Muscle of leg (tissue), 11 donors: ENCODE data around the gene PKP3. TPM values are rescaled to one million over a fixed set of nuclear protein-coding genes. Genes with fewer than 3 reads are reported as not detected.

Experiments
- DNase-seq: peaks from one replicate; pipeline ENCODE4 v3.0.0; 2013
- H3K27ac ChIP-seq: one replicate; pipeline ENCODE4 v1.5.1; 2013; ENCODE audit warnings: mild to moderate bottlenecking, low read length, control low read depth
- H3K27me3 ChIP-seq: one replicate; pipeline ENCODE4 v1.6.1; 2013; ENCODE audit warnings: low read length; ENCODE audit not compliant: control insufficient read depth, insufficient read depth
- H3K36me3 ChIP-seq: one replicate; pipeline ENCODE4 v1.6.1; 2013; ENCODE audit warnings: low read length; ENCODE audit not compliant: control insufficient read depth, insufficient read depth
- H3K4me1 ChIP-seq: one replicate; pipeline ENCODE4 v1.6.1; 2013; ENCODE audit warnings: low read length; ENCODE audit not compliant: control insufficient read depth, insufficient read depth
- H3K4me3 ChIP-seq: one replicate; pipeline ENCODE4 v1.5.1; 2013; ENCODE audit warnings: low read length, control low read depth
- H3K9me3 ChIP-seq: replicated peaks from 2 replicates; pipeline ENCODE4 v1.6.1; 2013; ENCODE audit warnings: low read depth, low read length; ENCODE audit not compliant: control insufficient read depth
- WGBS: methylation state at CpG from one replicate; pipeline ENCODE4 v1.1.5; 2013; ENCODE audit warnings: missing lambda C conversion rate; ENCODE audit not compliant: insufficient coverage; 5-methylcytosine and 5-hydroxymethylcytosine counted together
- polyA plus RNA-seq, 8 donors: library from polyadenylated mRNA; unstranded; fragments of 120-200 nt; gene quantifications; one replicate each; pipeline versions ENCODE4 v1.2.1 to v1.2.3, GENCODE V29; 2013; ENCODE audit warnings: inconsistent platforms in 1 of 8, low replicate concordance in 1 of 8; ENCODE audit not compliant: insufficient read length in 8 of 8, insufficient read depth in 1 of 8
- total RNA-seq: library from RNA; stranded (reverse); fragments of 120-200 nt; gene quantifications from one replicate; pipeline ENCODE4 v1.2.4, GENCODE V29; 2013

The PKP3 gene
- total and polyA plus RNA-seq, 9 donors: 0.13 to 10.5 (median 0.53) TPM

DNA sequence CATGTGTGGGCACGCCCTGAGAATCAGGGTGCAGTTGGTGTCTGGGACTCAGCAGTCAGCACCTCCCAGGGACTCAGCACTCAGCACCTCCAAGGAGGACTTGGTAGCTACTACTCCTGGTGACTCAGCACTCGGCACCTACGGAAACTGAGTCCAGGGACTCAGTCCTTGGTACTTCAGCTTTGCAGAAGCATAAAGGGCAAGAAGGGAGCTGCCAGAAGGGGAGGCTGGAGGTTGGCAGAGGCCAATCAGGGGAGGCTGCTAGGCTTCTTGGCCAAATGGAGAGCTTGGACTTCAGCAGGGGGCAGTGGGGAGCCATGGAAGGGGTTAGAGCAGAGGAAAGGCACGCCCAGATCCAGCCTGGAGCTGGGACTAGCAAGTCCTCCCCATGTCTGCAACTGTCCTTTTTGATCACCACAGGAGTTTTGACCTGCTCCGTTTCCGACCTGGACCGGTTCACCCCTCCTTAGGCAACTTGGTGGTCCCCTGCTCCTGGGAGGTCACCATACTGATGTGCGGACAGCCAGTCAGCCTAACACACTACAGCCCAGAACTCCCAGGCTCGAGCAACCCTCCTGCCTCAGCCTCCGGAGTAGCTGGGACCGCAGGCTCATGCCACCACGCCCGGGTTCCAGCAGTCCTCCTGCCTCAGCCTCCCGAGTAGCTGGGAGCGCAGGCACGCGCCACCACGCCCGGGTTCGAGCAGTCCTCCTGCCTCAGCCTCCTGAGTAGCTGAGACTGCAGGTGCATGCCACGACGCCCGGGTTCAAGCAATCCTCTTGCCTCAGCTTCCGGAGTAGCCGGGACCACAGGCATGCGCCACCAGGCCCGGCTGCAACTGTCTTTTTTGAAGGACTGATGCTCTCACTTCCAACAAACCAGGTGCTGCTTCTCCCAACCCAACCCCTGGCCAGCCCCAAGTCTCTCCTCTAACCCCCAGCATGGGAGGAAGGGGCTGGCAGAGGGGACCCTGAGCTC lies 46.3 kb downstream of the PKP3 start:
- Histone ChIP-seq H3K9me3 (no peaks in the 10 kb centered on the region), H3K4me1 (peaks cover 23% of the 10 kb centered on the region), H3K36me3 (no peaks in the 10 kb centered on the region), H3K27ac (no peak overlapping the region), H3K27me3 (peaks cover 22% of the 10 kb centered on the region), H3K4me3 (no peak overlapping the region)
- WGBS: 86% methylated on average over 24 of the region's 27 CpGs
- no peak for DNase-seq

DNA sequence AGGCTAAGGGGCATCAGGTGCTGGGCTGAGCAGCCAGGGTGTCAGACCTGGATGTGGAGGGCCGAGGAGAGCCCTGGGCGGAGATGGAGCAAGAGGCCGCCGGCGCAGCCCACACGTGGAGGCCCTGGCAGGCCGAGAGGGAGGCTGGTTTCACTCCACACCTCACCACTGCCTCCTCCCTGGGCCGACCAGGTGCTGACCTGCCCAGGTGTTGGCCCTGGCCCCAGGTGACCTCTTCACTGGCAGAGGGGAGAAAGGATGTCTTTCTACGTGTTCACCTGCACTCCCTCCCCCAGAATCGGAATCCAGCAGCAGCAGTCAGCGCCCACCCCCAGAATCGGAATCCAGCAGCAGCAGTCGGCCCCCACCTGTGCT lies 47.0 kb downstream of the PKP3 start:
- DNase-seq: no peak
- Histone ChIP-seq H3K4me3 (no peak overlapping the region), H3K27me3 (peaks cover 22% of the 10 kb centered on the region), H3K36me3 (no peaks in the 10 kb centered on the region), H3K27ac (no peak overlapping the region), H3K9me3 (no peaks in the 10 kb centered on the region), H3K4me1 (peaks cover 28% of the 10 kb centered on the region)
- WGBS: 29% methylated on average over 5 of the region's 13 CpGs

DNA sequence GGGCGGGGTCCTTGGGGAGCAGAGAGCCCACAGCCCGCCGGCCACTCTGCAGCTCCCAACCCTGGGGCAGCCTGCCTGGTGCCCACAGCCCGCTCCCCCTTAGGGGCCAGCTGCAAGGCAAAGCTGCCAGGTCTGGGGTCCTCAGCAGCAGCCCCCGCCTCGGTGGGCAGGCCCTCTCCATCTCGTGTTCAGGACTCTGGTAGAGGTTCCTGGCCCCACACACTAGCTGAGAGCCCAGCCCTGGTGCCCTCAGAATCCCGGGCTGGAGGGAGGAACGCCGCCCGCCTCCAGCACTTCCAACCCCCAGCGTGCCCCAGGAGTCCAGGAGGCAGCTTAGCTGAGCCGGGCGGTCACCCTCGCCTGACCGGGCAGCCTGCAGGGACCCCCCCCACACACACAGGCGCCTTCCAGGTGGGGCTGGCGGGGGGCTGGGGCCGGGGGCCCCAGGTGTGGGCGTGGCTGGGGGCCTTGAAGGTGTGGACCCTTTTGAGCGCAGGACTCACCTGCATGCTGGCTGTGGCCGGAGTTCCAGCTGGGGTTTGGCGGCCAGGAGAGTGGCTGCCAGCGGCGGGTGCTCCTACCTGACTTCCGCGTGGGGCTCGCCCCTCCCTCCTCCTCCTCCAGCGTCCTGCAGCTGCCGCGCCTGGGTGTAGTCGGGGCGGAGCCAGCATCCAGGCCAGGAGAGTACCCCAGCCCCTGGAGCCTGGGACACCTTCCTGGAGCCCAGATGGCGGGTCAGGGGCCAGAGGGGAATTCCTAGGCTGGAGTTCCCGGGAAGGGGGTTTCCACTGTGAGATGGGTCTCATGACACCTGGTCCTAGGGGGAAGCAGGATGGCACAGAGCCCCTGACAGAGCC lies 47.6 kb downstream of the PKP3 start, which contains the start of gene ANO9:
ANO9 (minus strand) TSS at position 594 of the 857 bp plus-strand sequence; CDS start at position 509, 85 bp downstream.
- H3K9me3 ChIP-seq: no peaks in the 10 kb centered on the region
- no peak for DNase-seq
- peaks cover 22% of the 10 kb centered on the region for H3K27me3 ChIP-seq
- no peak within 1 kb of the TSS for H3K4me3 ChIP-seq
- peaks cover 34% of the 10 kb centered on the region for H3K4me1 ChIP-seq
- H3K27ac ChIP-seq: no peak within 1 kb of the TSS
- no peaks in the 10 kb centered on the region for H3K36me3 ChIP-seq
- WGBS: 11% methylated on average over 15 of the region's 35 CpGs

DNA sequence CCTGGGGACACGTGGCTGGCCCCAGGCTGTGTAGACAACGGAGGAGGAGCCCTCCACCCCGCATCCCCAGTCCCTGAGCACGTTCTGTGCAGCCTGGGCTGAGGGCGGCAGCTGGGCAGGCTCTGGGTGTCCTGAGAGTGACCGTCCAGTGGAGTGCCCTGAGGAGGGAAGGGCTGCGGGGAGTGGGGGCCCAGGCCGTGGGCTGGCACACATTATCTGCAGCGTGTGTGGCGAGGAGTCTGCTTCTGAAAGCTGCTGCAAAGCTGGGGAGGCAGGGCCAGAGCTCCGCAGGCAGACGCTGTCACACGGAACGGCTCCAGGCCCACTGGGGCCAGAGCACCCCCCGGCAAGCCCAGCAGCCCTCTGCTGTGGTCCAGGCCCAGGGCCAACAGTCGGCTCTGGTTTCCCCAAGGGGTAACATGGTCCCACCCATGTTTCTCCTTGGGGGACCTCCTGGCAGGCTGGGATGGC lies 48.6 kb downstream of the PKP3 start:
- H3K27me3 ChIP-seq: peaks cover 19% of the 10 kb centered on the region
- H3K9me3 ChIP-seq: no peaks in the 10 kb centered on the region
- H3K27ac ChIP-seq: no peak overlapping the region
- no peaks in the 10 kb centered on the region for H3K36me3 ChIP-seq
- no peak overlapping the region for H3K4me3 ChIP-seq
- H3K4me1 ChIP-seq: peaks cover 37% of the 10 kb centered on the region
- no peak for DNase-seq
- 33% methylated on average over 13 of the region's 16 CpGs for WGBS

DNA sequence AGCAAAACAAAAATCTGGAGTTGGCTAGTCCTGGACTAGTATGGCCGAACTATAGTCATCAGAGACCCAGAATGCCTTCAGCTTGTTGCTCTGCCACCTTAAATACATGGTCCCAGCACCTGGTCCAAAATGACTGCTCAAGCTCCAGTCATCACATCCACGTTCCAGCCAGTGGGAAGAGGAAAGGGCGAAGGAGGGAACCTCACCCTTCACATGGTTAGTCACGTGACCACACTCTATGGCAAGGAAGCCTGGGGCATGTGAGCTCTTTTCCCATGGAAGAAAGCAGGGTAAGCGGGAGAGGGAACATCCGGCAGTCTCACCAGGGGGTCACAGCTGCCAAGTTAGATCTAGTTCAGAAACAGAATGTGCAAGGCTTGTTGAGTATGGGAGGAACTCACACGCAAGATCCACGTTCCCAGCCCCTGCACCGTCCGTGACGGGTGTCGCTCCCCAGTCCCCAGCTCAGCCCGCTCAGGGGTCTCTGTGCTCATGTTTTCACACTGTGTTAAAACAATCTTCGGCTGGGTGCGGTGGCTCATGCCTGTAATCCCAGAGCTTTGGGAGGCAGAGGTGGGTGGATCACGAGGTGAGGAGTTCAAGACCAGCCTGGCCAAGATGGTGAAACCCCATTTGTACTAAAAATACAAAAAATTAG lies 49.7 kb downstream of the PKP3 start:
- H3K4me3 ChIP-seq: no peak overlapping the region
- DNase-seq: peak; percentile 50
- H3K36me3 ChIP-seq: no peaks in the 10 kb centered on the region
- peaks cover 43% of the 10 kb centered on the region for H3K4me1 ChIP-seq
- H3K9me3 ChIP-seq: no peaks in the 10 kb centered on the region
- no peak overlapping the region for H3K27ac ChIP-seq
- H3K27me3 ChIP-seq: peaks cover 19% of the 10 kb centered on the region
- 74% methylated on average over 9 of the region's 16 CpGs for WGBS

DNA sequence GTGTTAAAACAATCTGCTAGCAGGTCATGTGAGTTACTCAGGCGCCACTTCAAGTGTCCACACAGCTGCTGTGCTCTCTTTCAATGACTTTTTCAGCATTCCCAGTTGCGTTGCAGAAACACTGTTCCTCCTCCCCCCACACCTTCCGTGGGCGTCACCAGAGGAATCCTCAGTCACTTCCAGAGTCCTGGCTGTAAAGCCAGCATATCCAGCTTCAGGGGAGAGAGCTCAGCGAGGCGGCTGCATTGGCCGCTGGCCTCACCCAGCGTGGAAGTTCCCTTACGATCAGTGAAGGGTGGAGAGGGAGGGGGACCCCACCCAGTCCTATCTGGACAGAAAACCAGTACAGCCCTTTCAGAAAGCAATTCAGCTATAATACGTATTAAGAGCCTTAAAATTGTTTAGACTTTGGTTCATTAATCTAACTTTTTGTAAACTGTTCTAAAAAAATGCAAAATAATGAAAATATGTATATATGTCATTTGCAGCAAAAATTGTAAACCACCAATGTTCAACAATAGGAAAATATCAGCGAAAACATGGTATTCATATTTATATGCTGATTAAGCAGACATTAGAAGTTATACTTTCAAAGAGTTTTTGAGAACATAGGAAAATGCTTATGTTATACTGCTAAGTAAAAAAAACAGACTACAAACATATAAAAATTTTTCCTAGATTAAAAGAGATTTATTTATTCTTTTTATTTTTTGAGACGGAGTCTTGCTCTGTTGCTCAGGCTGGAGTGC lies 50.6 kb downstream of the PKP3 start:
- Histone ChIP-seq H3K27me3 (peaks cover 19% of the 10 kb centered on the region), H3K36me3 (no peaks in the 10 kb centered on the region), H3K4me1 (peaks cover 45% of the 10 kb centered on the region), H3K4me3 (no peak overlapping the region), H3K9me3 (no peaks in the 10 kb centered on the region), H3K27ac (peak overlapping the region; percentile 20)
- WGBS: 6% methylated on average over 5 of the region's 12 CpGs
- peak; percentile 82 for DNase-seq

DNA sequence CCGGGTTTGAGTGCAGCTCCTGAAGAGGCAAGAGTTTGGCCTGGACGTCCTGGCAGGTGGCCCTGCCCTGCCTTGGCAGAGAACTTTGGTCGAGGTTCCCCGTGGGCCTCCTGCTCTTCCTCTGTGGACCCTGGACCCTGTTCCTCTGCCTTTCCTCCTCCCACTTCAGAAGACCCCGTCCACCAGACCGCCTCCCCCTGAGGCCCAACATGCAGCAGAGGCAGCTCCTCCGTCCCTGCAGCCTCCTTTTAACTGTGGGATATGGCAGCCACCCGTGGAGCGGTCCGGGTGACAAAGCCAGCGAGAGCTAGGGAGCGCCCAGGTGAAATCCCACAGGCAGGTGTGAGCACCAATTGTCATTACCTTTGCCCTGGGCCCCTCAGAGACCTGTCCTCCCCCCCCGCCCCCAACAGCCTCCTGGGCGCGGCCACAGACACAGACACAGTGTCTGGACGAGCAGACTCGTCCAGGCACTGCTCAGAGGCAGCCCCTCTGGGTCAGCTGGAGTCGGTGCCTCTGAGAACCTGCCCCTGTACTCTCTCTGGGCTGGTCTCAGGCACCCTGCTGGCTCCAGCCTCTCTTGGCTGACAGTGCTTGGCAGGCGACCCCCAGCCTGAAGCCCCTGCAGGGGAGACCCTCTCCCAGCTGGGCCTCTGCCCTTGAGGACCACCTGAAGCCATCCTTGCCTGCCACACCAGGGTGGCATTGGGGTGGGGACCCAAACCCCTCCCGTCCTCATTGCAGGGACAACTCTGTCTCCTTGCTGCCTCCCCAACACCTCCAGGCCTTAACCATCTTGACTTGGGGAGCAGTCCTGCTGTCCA lies 52.0 kb downstream of the PKP3 start:
- no peaks in the 10 kb centered on the region for H3K36me3 ChIP-seq
- no peak for DNase-seq
- H3K4me1 ChIP-seq: peaks cover 50% of the 10 kb centered on the region
- peak overlapping the region; percentile 16 for H3K27ac ChIP-seq
- peaks cover 9% of the 10 kb centered on the region for H3K27me3 ChIP-seq
- H3K9me3 ChIP-seq: no peaks in the 10 kb centered on the region
- no peak overlapping the region for H3K4me3 ChIP-seq
- WGBS: 57% methylated on average over 19 of the region's 20 CpGs

DNA sequence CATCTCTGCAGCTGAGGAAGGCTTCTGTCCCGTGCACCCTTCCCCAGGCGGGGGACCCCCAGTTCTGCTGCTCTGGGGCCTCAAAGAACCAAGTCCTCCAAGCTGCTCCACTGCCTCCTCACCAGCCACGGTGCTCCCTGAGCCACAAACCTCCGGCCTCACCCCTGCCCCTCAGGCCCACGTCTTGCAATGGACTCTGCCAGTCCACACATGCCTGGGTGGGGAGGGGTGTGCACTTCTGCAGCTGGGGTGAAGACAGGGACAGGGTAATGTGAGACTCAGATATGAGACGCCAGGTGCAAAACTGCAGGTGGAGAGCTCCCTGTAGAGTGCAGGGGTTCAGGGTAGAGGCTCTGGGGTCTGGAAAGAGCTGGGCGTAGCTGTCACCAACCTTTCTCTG lies 52.9 kb downstream of the PKP3 start:
- peaks cover 56% of the 10 kb centered on the region for H3K4me1 ChIP-seq
- 90% methylated on average over 2 of the region's 7 CpGs for WGBS
- H3K27me3 ChIP-seq: peaks cover 2% of the 10 kb centered on the region
- peak; percentile 74 for DNase-seq
- peak overlapping the region; percentile 16 for H3K27ac ChIP-seq
- no peaks in the 10 kb centered on the region for H3K9me3 ChIP-seq
- no peak overlapping the region for H3K4me3 ChIP-seq
- H3K36me3 ChIP-seq: peaks cover under 1% of the 10 kb centered on the region
